Suprapubic skin (tissue), 4 donors: ENCODE data around the gene DRC7.

ENCODE experiments used
- POLR2A ChIP-seq, 2 donors: fragments of 450-650 bp; IDR thresholded peaks; one replicate each; pipeline ENCODE4 v1.6.1; 2017; ENCODE audit warnings: antibody characterized with exemption in 2 of 2, mild to moderate bottlenecking in 2 of 2, moderate library complexity in 2 of 2
- POLR2AphosphoS5 ChIP-seq, 3 donors: sonication (generic); formaldehyde crosslinking; IDR thresholded peaks; one replicate each; pipeline ENCODE4 v1.6.1; 2017; ENCODE audit warnings: antibody characterized with exemption in 3 of 3
- TF ChIP-seq, protein P1 (sequence below), 2 donors: fragments of 200-600 bp in 1 of 2; fragments of 450-650 bp in 1 of 2; sonication (generic) in 1 of 2; IDR thresholded peaks; one replicate each; pipeline ENCODE4 v1.5.1; 2016 to 2019; ENCODE audit warnings: antibody characterized with exemption in 2 of 2, mild to moderate bottlenecking in 1 of 2, moderate library complexity in 1 of 2

DNA sequence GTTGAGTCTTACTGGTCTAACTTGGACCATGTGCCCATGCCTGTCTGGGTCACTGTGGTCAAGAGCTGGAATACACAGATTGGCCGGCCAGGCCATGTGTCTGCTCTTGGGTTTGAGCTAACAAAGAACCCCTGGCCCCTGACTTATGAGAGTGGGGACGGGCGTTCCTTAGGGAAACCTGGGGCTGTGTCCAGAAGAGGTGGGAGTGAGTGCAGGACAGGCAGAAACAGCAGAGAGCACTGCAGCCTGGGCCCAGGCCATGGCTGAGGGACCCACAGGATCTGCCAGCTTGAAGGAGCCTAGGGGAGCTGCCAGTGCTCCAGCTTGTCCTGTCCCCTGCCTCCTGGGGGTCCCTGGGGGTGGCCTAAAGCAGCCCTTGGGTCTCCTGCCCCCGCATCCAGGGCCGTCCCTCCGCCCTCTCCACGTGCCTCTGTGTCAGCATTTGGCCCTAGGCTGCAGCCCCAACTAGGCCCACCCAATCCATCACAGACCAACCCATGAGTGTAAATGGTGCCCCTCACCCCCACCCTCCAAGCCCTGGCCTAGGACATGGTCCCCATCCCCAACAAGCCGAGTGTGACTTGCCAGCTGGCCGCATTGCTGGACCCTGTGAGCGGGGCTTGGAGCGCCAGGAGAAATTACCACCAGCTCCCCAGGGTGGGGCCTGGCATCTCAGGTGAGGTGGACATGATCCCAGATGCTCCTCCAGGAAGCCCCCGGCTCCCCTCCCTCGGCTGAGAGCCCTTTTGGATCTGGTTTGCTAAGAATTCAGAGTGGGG is 12.5 kb upstream of the DRC7 start:
- no peak for TF ChIP-seq POLR2A (IDR thresholded peaks at IDR 0.05)
- TF ChIP-seq POLR2AphosphoS5 (IDR thresholded peaks at IDR 0.05), result no peak
- TF ChIP-seq, protein P1, sequence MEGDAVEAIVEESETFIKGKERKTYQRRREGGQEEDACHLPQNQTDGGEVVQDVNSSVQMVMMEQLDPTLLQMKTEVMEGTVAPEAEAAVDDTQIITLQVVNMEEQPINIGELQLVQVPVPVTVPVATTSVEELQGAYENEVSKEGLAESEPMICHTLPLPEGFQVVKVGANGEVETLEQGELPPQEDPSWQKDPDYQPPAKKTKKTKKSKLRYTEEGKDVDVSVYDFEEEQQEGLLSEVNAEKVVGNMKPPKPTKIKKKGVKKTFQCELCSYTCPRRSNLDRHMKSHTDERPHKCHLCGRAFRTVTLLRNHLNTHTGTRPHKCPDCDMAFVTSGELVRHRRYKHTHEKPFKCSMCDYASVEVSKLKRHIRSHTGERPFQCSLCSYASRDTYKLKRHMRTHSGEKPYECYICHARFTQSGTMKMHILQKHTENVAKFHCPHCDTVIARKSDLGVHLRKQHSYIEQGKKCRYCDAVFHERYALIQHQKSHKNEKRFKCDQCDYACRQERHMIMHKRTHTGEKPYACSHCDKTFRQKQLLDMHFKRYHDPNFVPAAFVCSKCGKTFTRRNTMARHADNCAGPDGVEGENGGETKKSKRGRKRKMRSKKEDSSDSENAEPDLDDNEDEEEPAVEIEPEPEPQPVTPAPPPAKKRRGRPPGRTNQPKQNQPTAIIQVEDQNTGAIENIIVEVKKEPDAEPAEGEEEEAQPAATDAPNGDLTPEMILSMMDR (IDR thresholded peaks at IDR 0.05), result no peak
